GM12801 (cell line): Measurements from ENCODE around the gene LRG1.

ENCODE experiments used
- CTCF ChIP-seq: IDR thresholded peaks from one replicate; pipeline ENCODE4 v1.5.1; 2011; ENCODE audit warnings: control low read depth; ENCODE audit not compliant: insufficient read length; ENCODE audit errors: extremely low read depth

The LRG1 gene

GRCh38 chr19:4517451-4518057 lies 22.3 kb downstream of the LRG1 start:
- TF ChIP-seq CTCF, result no peak

DNA sequence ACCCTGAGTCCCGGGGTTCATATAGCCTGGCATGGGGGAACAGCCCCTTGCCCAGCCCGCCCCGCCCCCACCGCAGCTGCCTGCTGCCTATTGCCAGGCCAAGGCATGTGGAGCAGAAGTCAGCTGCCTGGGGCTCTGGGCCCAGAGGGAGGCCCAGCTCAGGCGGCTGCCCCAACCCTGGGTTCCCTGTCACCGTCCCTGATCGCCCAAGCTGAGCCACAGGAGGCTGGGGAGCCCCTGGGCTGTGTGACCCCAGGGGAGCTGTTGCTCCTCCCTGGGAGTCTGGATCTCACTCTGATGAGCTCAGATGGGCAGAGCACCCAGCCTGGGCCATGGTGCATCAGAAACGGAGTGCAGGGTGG lies 22.9 kb downstream of the LRG1 start:
- TF ChIP-seq CTCF, result no peak

DNA sequence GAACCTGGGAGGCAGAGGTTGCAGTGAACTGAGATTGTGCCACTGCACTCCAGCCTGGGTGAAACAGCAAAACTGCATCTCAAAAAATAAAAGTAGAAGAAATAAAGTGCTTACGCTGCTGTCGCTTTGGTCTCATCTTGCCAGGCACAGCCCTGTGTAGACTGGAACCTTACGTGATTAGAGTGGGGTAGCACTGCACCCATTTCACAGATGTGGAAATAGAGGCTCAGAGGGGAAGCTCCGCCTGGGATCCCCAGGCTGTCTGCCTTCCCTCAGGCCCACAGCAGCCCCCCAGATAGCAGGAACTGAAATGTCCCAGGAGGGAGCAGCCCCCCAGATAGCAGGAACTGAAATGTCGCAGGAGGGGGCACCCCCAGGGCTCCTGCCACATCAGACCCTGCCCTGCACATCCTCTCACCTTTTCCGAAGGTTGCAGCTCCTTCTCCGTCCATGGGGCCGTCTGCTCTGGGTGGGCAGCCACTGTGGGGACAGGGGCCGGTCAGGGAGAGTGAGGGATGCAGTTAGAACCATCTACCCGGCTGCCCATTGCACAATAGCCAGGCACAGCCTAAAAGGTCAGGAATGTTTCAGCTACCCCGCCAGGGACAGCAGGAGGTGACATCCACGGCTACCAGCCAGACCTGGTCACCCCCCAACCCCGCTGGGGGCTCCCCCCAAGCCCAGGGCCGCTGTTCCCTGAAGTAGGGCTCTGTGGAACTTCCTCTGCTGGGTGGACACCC lies 23.5 kb downstream of the LRG1 start:
- TF ChIP-seq CTCF, result no peak

- no peak for TF ChIP-seq CTCF
Observed at GRCh38 chr19:4515732-4516131, 24.1 kb downstream of the LRG1 start.

GRCh38 chr19:4513248-4513647 lies 26.6 kb downstream of the LRG1 start:
- no peak for TF ChIP-seq CTCF

GRCh38 chr19:4512070-4512469 lies 27.8 kb downstream of the LRG1 start:
- no peak for TF ChIP-seq CTCF

DNA sequence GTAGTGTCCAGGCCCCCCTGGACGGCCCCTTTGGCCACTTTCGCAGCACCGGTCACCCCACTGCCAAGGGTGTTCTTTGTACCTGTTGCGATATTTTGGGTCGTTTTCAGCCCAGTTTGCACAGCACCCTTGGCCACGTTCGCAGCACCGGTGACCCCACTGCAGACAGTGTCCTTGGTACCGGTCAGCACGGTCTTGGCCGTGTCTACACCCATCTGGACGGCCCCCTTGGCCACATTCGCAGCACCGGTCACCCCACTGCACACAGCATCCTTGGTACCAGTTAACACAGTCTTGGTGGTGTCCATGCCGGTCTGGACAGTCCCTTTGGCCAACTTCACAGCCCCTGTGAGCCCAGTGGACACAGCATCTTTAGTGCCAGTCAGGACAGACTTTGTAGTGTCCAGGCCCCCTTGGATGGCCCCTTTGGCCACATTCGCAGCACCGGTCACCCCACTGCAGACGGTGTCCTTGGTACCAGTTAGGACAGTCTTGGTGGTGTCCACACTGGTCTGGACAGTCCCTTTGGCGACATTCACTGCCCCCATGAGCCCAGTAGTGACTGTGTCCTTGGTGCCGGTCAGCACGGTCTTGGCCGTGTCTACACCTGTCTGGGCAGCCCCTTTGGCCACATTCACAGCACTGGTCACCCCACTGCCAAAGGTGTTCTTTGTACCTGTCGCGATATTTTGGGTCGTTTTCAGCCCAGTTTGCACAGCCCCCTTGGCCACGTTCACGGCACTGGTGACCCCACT lies 28.4 kb downstream of the LRG1 start:
- no peak for TF ChIP-seq CTCF
